Epithelial cell of proximal tubule (primary cell): ENCODE results near the gene CECR2. TPM values are rescaled to one million over a fixed set of nuclear protein-coding genes. Genes with fewer than 3 reads are reported as not detected.

Experiments
- DNase-seq: peaks from one replicate; pipeline ENCODE4 v3.0.0-alpha.2; 2011; ENCODE audit warnings: low read depth
- H3K4me3 ChIP-seq: 2 replicates; pipeline ENCODE4 v1.5.1; 2011; ENCODE audit warnings: low read depth, mild to moderate bottlenecking, low read length
- CTCF ChIP-seq: conservative IDR thresholded peaks from 2 replicates; pipeline ENCODE4 v1.5.1; 2012; ENCODE audit warnings: low read depth, mild to moderate bottlenecking, low read length
- total RNA-seq: library from RNA; depleted of rRNA; stranded (reverse); fragments of >200 nt; gene quantifications from 2 replicates; pipeline ENCODE4 v1.2.3, GENCODE V29; 2015

The CECR2 gene
- total RNA-seq, 1 donor from 2014 or later: 3.7 TPM

GRCh38 chr22:17348464-17349103 lies 20.7 kb upstream of the CECR2 start:
- TF ChIP-seq CTCF: no peak
- no peak for DNase-seq

GRCh38 chr22:17349172-17349571 lies 20.1 kb upstream of the CECR2 start:
- H3K4me3 ChIP-seq: no peak overlapping the region
- no peak for DNase-seq
- TF ChIP-seq CTCF: no peak

More at GRCh38 chr22:17348464-17349103, 20.7 kb upstream of the CECR2 start:
- H3K4me3 ChIP-seq: no peak overlapping the region

- TF ChIP-seq CTCF: no peak
- no peak for DNase-seq
Measured at GRCh38 chr22:17350292-17350691, 19.0 kb upstream of the CECR2 start.

GRCh38 chr22:17352798-17353197 lies 16.5 kb upstream of the CECR2 start:
- TF ChIP-seq CTCF: no peak
- no peak for DNase-seq
- no peak overlapping the region for H3K4me3 ChIP-seq

More at GRCh38 chr22:17350292-17350691, 19.0 kb upstream of the CECR2 start:
- no peak overlapping the region for H3K4me3 ChIP-seq

GRCh38 chr22:17357688-17358087 lies 11.6 kb upstream of the CECR2 start:
- DNase-seq: no peak
- no peak overlapping the region for H3K4me3 ChIP-seq
- TF ChIP-seq CTCF: no peak

GRCh38 chr22:17358415-17358814 lies 10.8 kb upstream of the CECR2 start:
- DNase-seq: no peak
- no peak overlapping the region for H3K4me3 ChIP-seq
- TF ChIP-seq CTCF: no peak

- H3K4me3 ChIP-seq: no peak overlapping the region
- TF ChIP-seq CTCF: no peak
- DNase-seq: no peak
Measured at GRCh38 chr22:17359501-17359900, 9.8 kb upstream of the CECR2 start.
